Stimulated activated CD4-positive, alpha-beta T cell treated with anti-CD3 and anti-CD28 coated beads, Interleukin-1b, Interleukin-23, amount 100 ng/mL, for 4 hours (primary cell): ENCODE data around the gene GSE1.
A peak's percentile ranks its signal among the peaks of the same experiment; 100 is the strongest.

Source experiments
- DNase-seq, 2 donors: peaks; one replicate each; pipeline ENCODE4 v3.0.0-alpha.2; 2020; ENCODE audit warnings: low read depth in 2 of 2

GSE1 gene

DNA sequence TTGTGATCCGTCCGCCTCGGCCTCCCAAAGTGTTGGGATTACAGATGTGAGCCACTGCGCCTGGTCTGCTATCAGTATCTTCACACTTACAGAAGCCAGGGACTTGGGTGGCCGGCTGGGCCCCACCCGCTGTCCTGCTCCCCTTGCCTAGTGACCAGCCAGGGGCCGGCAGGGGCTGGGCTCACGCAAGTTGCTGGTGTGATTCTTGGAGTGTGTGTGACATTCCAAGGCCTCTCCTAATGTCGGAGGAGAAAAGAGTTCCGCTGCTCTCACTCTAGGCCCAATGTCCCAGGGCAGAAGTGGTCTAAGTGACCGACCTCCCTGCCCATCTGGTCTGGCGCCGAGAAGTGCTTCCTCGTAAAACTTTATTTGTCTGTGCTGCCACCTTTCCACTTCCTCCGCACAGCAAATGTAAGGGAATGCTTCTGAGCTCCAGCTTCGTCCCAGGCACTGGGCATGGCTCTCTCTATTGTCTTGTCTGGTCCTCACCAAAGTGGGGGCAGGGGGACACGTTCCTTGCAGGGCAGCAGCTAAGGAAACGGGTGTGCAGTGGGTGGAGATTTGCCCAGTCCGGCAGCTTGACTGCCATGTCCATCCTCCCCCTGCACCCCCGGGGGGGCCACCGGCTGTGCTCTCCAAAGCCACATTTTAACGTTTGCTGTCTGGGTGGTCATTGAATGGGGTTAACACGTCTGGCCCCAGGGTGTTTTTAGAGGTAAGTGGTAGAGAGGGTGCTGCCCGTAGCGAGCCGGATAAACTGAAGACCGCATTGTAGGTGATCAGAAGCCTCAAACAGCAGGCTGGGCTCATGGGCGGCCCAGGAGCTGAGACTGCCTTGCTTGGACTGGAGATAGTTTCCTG, 7.8 kb upstream of the GSE1 start:
- DNase-seq = no peak

DNA sequence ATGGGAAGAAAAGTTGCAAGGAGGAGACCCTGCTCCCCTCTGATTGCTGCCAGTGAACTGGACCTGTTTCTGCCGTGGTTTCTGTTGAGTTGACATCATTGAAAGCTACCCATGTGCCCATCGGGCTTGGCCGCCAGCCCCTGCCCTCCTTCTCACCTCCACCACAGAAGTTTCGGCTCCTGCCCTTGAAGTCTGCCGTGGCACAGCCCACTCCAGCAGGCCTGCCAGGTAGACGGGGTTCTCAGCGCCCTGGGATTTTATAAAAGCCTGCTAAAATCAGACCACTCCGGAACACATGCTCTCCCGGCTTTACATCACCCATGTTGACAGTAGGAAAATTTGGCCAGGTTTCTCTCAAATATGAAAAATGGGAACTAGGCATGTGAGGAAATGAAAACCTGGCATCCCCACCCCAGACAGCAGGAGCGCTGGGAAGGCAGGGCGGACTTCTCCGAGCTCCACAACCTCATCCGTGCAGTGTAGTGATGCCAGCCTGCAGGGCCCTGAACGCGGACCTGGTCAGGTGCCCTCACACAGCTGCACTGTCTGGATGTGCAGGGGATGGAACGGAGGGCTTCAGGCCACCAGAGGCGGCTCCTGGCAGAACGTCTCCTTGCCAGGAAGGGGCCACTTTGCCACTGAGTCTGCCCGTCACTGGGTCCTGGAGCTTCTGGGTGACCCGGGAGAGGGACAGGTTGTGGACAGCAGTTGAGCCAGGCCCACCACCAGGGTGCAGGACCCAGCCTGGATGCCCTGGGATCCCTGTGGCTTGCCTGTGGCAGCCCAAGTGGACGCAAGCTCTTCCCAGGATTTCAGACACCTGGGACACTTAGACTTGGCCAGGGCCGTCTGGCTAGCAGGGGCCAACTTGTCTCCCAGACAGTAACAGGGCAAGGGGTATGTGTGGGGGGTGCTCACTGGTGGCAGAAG, 6.9 kb upstream of the GSE1 start:
- no peak for DNase-seq

- no peak for DNase-seq
Measured at GRCh38 chr16:85606904-85607303, 6.2 kb upstream of the GSE1 start.

DNA sequence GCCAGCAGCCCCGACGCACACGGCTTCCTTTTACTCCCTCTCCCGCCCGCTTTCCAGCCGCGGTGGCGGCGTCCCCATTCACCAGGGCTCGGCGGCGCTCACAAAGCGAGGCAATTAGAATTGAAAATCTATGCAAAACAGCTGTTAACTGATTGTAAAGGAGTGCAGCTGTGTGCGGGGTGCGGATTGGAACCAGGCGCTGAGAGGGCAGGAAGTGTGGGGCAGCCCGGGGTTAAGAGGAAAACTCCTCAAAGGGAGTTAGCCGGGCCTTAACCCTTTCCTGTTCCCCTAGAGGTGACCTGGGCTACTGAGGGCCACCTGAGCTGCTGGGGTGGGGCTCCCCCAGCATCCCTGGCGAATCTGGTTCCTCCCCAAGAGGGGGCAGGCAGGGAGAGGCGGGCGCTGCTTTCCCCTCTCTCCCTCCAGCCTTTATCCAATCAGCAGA, 5.8 kb upstream of the GSE1 start:
- no peak for DNase-seq

- no peak for DNase-seq
Measured at GRCh38 chr16:85607796-85608514, 5.2 kb upstream of the GSE1 start.

DNA sequence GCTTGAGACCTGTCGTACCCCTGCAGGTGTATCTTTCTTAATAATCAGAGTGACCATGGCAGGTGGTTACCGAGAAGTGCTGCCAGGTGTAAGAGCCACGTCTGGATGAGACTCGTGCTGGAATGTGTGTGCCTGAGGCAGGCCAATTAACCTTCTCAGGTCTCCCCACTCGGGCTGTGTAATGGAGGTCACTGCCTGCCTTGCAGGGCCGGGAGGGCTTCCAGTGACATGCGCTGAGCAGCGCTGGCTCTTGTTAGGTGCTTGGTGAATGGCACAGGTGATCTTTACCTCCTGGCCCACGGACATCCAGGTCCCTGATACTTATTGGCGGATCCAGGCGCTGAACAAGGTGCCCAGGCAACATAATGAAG, 4.6 kb upstream of the GSE1 start:
- no peak for DNase-seq

- no peak for DNase-seq
Measured at GRCh38 chr16:85608887-85609286, 4.2 kb upstream of the GSE1 start.

GRCh38 chr16:85609539-85609938, 3.6 kb upstream of the GSE1 start:
- DNase-seq = no peak

GRCh38 chr16:85610059-85610445, 3.1 kb upstream of the GSE1 start:
- DNase-seq = no peak

DNA sequence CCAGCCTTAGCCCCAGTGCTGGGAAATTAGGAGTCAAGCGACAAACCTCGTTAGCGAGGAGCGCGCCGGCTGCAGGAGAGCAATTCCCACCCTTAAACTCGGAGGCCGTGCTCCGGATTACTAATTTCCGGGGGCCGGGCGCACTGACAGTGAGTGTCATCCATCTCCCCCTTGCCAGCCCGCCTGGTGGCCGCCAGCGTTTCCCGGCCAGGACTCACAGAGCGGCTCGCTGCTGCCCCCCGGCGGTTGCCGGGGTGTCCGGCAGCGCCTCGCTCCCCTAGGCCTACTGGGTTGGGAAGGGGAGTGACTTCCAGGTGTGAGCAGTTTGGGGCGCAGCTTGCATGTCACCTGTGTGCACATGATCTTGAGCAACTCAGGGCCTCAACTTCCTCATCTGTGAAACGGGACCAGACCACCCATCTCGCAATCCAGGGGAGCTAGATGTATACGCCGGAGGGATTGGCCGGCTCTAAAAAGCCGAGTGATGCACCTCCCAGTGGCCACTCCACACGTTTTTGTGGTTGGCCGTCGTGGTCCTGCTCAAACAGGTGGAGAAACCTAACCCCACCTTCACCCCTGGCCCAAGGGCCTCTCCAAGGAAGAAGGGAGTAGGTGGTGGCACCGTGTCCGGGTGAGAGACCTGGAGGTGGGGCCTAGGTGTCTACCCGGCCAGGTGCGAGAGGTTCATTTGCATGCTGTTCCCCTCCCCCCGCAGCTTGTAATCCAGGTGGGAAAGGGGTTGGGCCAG, 2.5 kb upstream of the GSE1 start:
- DNase-seq = peak; percentile 88 to 89

- no peak for DNase-seq
Measured at GRCh38 chr16:85611194-85611443, 2.0 kb upstream of the GSE1 start.

GRCh38 chr16:85611444-85612190, 1.5 kb upstream of the GSE1 start:
- DNase-seq = peak; percentile 36 to 43

DNA sequence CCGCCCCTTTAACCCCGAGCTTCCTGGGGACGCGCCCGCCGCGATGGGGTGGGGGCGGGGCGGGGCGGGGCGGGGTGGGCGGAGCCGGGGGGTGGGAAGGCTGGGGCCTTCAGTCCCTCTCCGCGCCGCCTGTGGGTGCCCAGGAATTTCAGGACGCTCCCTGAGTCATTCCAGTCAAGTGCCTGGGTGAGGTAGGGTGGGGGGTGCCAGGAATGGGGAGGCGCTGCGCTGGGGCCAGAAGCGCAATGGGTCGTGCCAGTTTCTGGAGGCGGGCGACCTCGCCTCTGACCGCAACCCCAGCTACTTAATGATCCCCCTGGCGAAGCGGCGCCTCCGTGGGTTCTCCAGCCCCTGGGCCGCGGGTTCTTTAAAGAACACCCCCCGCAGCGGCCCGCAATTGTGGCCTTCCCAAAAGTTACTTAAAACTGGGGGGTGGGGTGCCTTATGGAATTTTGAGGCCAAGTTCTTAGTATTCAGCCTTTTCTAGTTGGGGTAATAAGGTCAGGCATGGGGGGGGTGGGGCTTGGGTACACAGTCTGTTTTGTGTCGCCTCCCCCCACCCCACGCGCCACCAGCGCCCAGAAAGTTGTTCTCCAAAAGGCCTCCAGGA, 826 bp upstream of the GSE1 start:
- no peak for DNase-seq

DNA sequence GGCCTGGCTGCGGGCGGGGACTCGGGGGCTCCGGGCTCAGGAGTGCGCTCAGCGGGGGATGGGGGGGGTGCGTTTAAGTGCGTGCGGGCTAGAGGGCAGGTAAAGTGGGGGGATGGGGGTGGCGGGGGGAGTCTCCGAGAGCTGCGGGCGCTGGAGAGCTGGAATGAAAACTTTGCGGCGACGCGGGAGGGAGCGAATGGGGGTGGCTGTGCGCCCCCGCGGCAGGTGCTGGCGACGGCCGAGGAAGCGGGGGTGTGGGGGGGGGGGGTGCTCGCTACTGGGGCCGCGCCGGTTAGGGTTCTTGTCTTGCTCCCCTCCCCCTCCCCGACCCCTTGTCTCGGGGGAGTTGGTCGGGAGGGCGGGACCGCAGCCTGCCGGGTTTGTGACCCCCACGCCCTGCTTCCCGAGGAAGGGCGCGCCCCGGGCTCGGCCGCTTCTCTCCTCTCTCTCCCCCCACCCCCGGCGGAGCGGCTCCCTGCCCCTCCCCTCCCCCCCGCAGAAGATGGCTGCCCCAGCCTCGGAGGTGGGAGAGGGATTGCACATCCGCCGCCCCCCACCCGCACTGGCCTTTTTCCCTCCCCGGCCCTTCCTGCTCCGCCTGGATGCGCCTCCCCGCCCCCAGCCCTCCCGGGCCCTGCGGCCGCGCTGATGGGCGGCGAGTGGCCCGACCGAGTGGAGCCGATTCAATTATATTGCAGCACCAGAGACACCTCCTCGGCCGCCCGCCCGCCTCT, 649 bp downstream of the GSE1 start:
- no peak for DNase-seq

GRCh38 chr16:85614338-85615013, 1.4 kb downstream of the GSE1 start:
- no peak for DNase-seq

GRCh38 chr16:85615014-85615851, 2.1 kb downstream of the GSE1 start:
- peak; percentile 43 to 49 for DNase-seq

- DNase-seq = peak; percentile 60 to 67
Measured at GRCh38 chr16:85615852-85616606, 2.9 kb downstream of the GSE1 start.
